ENCODE measurements around the gene PTPRD. TPM values are rescaled to one million over a fixed set of nuclear protein-coding genes. Genes with fewer than 3 reads are reported as not detected.

The PTPRD gene
- 100 to 1,000 TPM in 3 of 4 donors, 10 to 100 TPM in 1; 99.8 to 230 (median 118) TPM for polyA plus RNA-seq (ENCODE audit: insufficient read length in 4 of 4)

- peak in 3 of 4 donors; percentile 22 to 33 (median 27) for DNase-seq (ENCODE audit: low read depth in 4 of 4, low spot score in 3 of 4)
Measured at GRCh38 chr9:10612641-10613398, at the start of gene PTPRD. Gene PTPRD, minus strand, starts transcription at chr9:10613002.

GRCh38 chr9:10661994-10662393 lies 49.2 kb upstream of the PTPRD start:
- DNase-seq (ENCODE audit: low read depth in 4 of 4, low spot score in 3 of 4) = no peak

- DNase-seq (ENCODE audit: low read depth in 4 of 4, low spot score in 3 of 4) = no peak
Measured at GRCh38 chr9:10661376-10661775, 48.6 kb upstream of the PTPRD start.

- DNase-seq (ENCODE audit: low read depth in 4 of 4, low spot score in 3 of 4) = no peak
Measured at GRCh38 chr9:10651012-10651411, 38.2 kb upstream of the PTPRD start.

- DNase-seq (ENCODE audit: low read depth in 4 of 4, low spot score in 3 of 4) = no peak
Measured at GRCh38 chr9:10649076-10649475, 36.3 kb upstream of the PTPRD start.

GRCh38 chr9:10633785-10634184 lies 21.0 kb upstream of the PTPRD start:
- DNase-seq (ENCODE audit: low read depth in 4 of 4, low spot score in 3 of 4) = no peak

- no peak for DNase-seq (ENCODE audit: low read depth in 4 of 4, low spot score in 3 of 4)
Measured at GRCh38 chr9:10614196-10614800, 1.5 kb upstream of the PTPRD start.

- no peak for DNase-seq (ENCODE audit: low read depth in 4 of 4, low spot score in 3 of 4)
Measured at GRCh38 chr9:10613419-10613818, 617 bp upstream of the PTPRD start.

GRCh38 chr9:10605388-10605787 lies 7.4 kb downstream of the PTPRD start:
- DNase-seq (ENCODE audit: low read depth in 4 of 4, low spot score in 3 of 4) = no peak

- no peak for DNase-seq (ENCODE audit: low read depth in 4 of 4, low spot score in 3 of 4)
Measured at GRCh38 chr9:10604927-10605326, 7.9 kb downstream of the PTPRD start.

- DNase-seq (ENCODE audit: low read depth in 4 of 4, low spot score in 3 of 4) = no peak
Measured at GRCh38 chr9:10597801-10598200, 15.0 kb downstream of the PTPRD start.

GRCh38 chr9:10594482-10594881 lies 18.3 kb downstream of the PTPRD start:
- no peak for DNase-seq (ENCODE audit: low read depth in 4 of 4, low spot score in 3 of 4)

- no peak for DNase-seq (ENCODE audit: low read depth in 4 of 4, low spot score in 3 of 4)
Measured at GRCh38 chr9:10586407-10586806, 26.4 kb downstream of the PTPRD start.

GRCh38 chr9:10571699-10572098 lies 41.1 kb downstream of the PTPRD start:
- no peak for DNase-seq (ENCODE audit: low read depth in 4 of 4, low spot score in 3 of 4)

GRCh38 chr9:10566848-10567247 lies 46.0 kb downstream of the PTPRD start:
- no peak for DNase-seq (ENCODE audit: low read depth in 4 of 4, low spot score in 3 of 4)

- DNase-seq (ENCODE audit: low read depth in 4 of 4, low spot score in 3 of 4) = no peak
Measured at GRCh38 chr9:10562581-10563343, 50.0 kb downstream of the PTPRD start.

- DNase-seq (ENCODE audit: low read depth in 4 of 4, low spot score in 3 of 4) = no peak
Measured at GRCh38 chr9:10548348-10548747, 64.5 kb downstream of the PTPRD start.

- no peak for DNase-seq (ENCODE audit: low read depth in 4 of 4, low spot score in 3 of 4)
Measured at GRCh38 chr9:10538073-10538472, 74.7 kb downstream of the PTPRD start.

- DNase-seq (ENCODE audit: low read depth in 4 of 4, low spot score in 3 of 4) = no peak
Measured at GRCh38 chr9:10534850-10535249, 78.0 kb downstream of the PTPRD start.

- no peak for DNase-seq (ENCODE audit: low read depth in 4 of 4, low spot score in 3 of 4)
Measured at GRCh38 chr9:10525972-10526371, 86.8 kb downstream of the PTPRD start.

- DNase-seq (ENCODE audit: low read depth in 4 of 4, low spot score in 3 of 4) = no peak
Measured at GRCh38 chr9:10523164-10523563, 89.6 kb downstream of the PTPRD start.

GRCh38 chr9:10512144-10512543 lies 100.7 kb downstream of the PTPRD start:
- no peak for DNase-seq (ENCODE audit: low read depth in 4 of 4, low spot score in 3 of 4)

Measured in left renal pelvis (tissue), 4 donors.